Spinal cord (tissue), 10 donors: Measurements from ENCODE around the gene OR7C2. TPM values are rescaled to one million over a fixed set of nuclear protein-coding genes. Genes with fewer than 3 reads are reported as not detected.

Experiments used
- DNase-seq, 6 donors: peaks; one replicate each; pipeline versions ENCODE4 v3.0.0 to v3.0.0-alpha.2; 2013 to 2015; ENCODE audit warnings: low spot score in 6 of 6, low read depth in 4 of 6
- H3K27ac ChIP-seq: one replicate; pipeline ENCODE4 v1.5.1; 2013; ENCODE audit warnings: low read depth, low read length, control low read depth
- H3K27me3 ChIP-seq: one replicate; pipeline ENCODE4 v1.6.1; 2013; ENCODE audit warnings: low read length; ENCODE audit not compliant: control insufficient read depth, insufficient read depth
- H3K36me3 ChIP-seq: one replicate; pipeline ENCODE4 v1.6.1; 2013; ENCODE audit warnings: low read length; ENCODE audit not compliant: control insufficient read depth, insufficient read depth
- H3K4me1 ChIP-seq: one replicate; pipeline ENCODE4 v1.6.1; 2013; ENCODE audit warnings: low read length; ENCODE audit not compliant: control insufficient read depth, insufficient read depth
- H3K4me3 ChIP-seq: one replicate; pipeline ENCODE4 v1.5.1; 2013; ENCODE audit warnings: low read depth, low read length, control low read depth
- H3K9me3 ChIP-seq: one replicate; pipeline ENCODE4 v1.6.1; 2013; ENCODE audit warnings: low read length; ENCODE audit not compliant: control insufficient read depth, insufficient read depth
- WGBS: methylation state at CpG from one replicate; pipeline ENCODE4 v1.1.5; 2013; ENCODE audit warnings: missing lambda C conversion rate; ENCODE audit not compliant: insufficient coverage; 5-methylcytosine and 5-hydroxymethylcytosine counted together
- polyA plus RNA-seq, 2 donors: library from polyadenylated mRNA; unstranded; fragments of 120-200 nt; gene quantifications; one replicate each; pipeline ENCODE4 v1.2.1, GENCODE V29; 2013; ENCODE audit not compliant: insufficient read length in 2 of 2
- total RNA-seq, 2 donors: library from RNA; depleted of rRNA in 1 of 2; stranded (reverse); fragments of 120-200 nt in 1 of 2; fragments of >200 nt in 1 of 2; gene quantifications; one replicate each; pipeline versions ENCODE4 v1.2.3 to v1.2.4, GENCODE V29; 2013 to 2014
- donor health status: healthy.

Gene OR7C2
- total and polyA plus RNA-seq, 4 donors: not detected

DNA sequence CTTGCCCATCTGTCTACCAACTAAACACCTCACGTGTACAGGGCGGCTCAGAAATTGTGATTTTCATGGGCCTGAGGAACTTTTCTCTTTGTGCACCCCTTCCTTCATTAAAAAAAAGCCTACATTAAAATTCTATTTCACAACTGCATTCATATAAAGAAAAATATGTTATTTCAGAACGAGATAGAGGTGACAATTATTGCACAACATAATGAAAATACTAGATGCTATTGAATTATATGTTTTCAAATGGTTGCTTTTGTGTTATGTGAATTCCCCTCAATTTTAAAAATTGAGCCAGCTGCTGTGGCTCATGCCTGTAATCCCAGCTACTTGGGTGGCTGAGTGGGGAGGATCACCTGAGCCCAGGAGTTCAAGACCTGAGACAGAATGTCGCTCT is 33.2 kb downstream of the OR7C2 start:
- 80% methylated on average over 1 of the region's 4 CpGs for WGBS
- peaks cover 5% of the 10 kb centered on the region for H3K4me1 ChIP-seq
- peaks cover 5% of the 10 kb centered on the region for H3K27me3 ChIP-seq
- DNase-seq: no peak
- H3K27ac ChIP-seq: no peak overlapping the region
- peaks cover 23% of the 10 kb centered on the region for H3K36me3 ChIP-seq
- H3K4me3 ChIP-seq: no peak overlapping the region
- H3K9me3 ChIP-seq: no peaks in the 10 kb centered on the region

DNA sequence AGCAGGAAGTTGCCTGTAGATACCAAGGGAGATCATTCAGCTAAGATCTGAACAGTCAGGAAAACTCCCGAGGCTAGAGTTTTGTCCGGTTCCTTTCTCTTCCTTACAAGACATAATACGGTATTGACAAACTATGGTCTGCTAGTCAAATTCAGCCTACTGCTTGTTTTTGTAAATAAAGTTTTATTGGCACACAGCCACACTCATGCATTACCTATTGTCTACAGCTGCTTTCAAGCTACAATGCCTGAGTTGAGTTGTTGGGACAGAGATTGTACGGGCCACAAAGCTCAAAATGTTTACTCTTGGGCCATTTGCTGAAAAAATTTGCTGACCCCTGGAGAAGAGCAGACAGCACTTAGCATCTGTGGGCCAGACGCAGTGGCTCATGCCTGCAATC is 35.8 kb downstream of the OR7C2 start:
- no peaks in the 10 kb centered on the region for H3K9me3 ChIP-seq
- H3K27ac ChIP-seq: no peak overlapping the region
- peaks cover 9% of the 10 kb centered on the region for H3K27me3 ChIP-seq
- H3K36me3 ChIP-seq: peaks cover 6% of the 10 kb centered on the region
- peaks cover 12% of the 10 kb centered on the region for H3K4me1 ChIP-seq
- WGBS: 60% methylated on average over 4 of the region's 5 CpGs
- no peak overlapping the region for H3K4me3 ChIP-seq
- DNase-seq: no peak

DNA sequence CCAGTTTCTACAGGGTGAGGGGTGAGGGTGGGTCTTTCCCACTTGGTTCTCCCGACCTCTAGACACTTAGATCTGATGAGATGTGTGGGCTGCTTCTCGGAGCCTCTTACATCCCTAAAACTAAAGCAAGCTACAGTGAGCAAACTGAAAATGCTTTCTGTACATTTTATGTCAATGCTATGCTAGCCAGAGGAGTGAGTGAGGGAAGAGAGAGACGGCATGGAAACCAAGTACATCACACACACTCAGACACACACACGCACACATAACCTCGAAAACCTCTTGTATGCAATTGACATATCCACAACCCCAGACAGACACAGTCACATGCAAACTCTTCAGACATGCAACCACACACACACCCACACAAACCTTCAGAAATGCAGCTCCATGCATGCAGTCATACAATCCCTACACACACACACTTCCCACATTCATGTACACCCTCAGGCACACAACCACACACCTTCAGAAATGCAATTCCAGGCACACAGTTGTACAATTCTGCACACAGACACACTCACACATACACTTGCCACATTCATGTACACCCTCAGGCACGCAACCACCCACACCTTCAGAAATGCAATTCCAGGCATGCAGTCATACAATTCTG is 37.0 kb downstream of the OR7C2 start:
- H3K36me3 ChIP-seq: no peaks in the 10 kb centered on the region
- peaks cover 9% of the 10 kb centered on the region for H3K27me3 ChIP-seq
- H3K4me1 ChIP-seq: peaks cover 9% of the 10 kb centered on the region
- peak in 3 of 6 donors; percentile 7 to 57 (median 16) for DNase-seq
- no peak overlapping the region for H3K4me3 ChIP-seq
- WGBS: 86% methylated on average over 2 of the region's 6 CpGs
- H3K9me3 ChIP-seq: no peaks in the 10 kb centered on the region
- no peak overlapping the region for H3K27ac ChIP-seq

DNA sequence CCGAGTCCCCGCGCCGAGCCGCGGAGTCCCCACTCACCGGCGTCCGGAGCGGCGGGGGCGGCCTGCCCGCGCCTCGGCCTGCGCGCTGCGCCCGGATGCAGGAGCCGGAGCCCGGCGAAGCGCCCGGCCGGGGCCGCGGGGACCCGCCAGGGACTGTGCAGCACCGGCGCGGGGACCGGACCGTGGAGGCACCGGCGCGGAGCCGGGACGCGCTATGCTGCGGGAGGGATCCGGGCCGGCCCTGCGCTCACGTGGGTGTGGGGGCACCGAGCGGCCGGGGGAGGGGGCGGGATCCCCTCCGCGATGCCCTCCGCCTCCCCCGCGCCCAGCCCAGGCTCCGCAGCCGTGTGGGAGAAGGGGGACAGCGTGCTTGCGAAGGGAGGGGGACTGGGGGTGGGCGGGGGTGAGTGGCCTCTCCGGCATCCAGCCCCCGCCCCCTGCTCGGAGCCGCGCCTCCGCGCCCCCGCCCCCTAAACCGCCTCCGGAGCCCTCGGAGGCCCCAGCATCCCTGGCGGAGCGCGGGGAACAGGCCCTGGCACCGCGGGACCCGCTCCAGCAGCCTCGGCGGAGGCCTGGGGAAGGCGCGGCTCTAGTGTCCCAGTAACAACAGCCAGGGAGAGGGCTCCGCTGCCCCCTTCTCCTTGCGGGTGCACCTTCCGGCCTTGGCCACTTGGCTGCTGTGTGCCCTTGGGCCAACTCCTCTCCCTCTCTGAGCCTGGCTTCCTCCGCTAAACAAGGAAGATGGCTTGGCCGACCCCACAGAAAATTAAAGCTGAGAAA is 38.4 kb downstream of the OR7C2 start, which contains the start of gene SLC1A6:
Gene SLC1A6 (minus strand): TSS at position 389 of the 780 bp plus-strand sequence. CDS start 6,954 bp downstream, outside the sequence.
- no peak within 1 kb of the TSS for H3K27ac ChIP-seq
- WGBS: under 1% methylated on average over 80 of the region's 84 CpGs
- no peaks in the 10 kb centered on the region for H3K9me3 ChIP-seq
- H3K4me1 ChIP-seq: peaks cover 9% of the 10 kb centered on the region
- peak in 5 of 6 donors; percentile 3 to 88 (median 31) for DNase-seq
- H3K27me3 ChIP-seq: peaks cover 9% of the 10 kb centered on the region
- peak within 1 kb of the TSS; percentile 24 for H3K4me3 ChIP-seq
- no peaks in the 10 kb centered on the region for H3K36me3 ChIP-seq

DNA sequence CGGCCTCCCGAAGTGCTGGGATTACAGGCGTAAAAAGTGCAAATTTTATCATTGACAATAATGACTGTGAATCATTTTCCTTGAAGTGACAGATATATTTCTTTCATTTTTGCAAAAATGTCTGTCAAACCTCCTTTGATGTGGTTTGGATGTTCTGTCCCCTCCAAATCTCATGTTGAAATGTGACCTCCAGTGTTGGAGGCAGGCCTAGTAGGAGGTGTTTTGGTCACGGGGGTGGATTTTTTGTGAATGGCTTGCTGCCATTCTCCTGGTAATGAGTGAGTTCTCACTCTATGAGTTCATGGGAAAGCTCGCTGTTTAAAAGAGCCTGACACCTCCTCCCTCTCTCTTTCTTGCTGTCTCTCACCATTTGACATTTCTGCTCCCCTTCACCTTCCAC is 43.8 kb downstream of the OR7C2 start:
- Histone ChIP-seq H3K4me3 (no peak overlapping the region), H3K9me3 (no peaks in the 10 kb centered on the region), H3K36me3 (no peaks in the 10 kb centered on the region), H3K27ac (no peak overlapping the region), H3K27me3 (peaks cover 4% of the 10 kb centered on the region), H3K4me1 (peaks cover 4% of the 10 kb centered on the region)
- WGBS: 0% methylated on average over 1 of the region's 5 CpGs
- no peak for DNase-seq

Other genes starting within 250 kb of the OR7C2 start
- gene ADGRE2, start 162.9 kb upstream of the OR7C2 start, total RNA-seq: 1 to 10 TPM in 1 of 2 donors, under 1 TPM in 1; 0.33 to 1.3 TPM
- gene ADGRE2, start 162.9 kb upstream of the OR7C2 start, polyA plus RNA-seq: under 1 TPM; 0.38 to 0.81 TPM
- under 1 TPM in 1 of 2 donors, not detected in 1; 0.39 TPM for gene OR7A5, start 106.3 kb upstream of the OR7C2 start, total RNA-seq
- gene OR7A5, start 106.3 kb upstream of the OR7C2 start, polyA plus RNA-seq: under 1 TPM in 1 of 2 donors, not detected in 1; 0.11 TPM
- under 1 TPM; 0.10 to 0.83 TPM for gene OR7C1, start 106.3 kb upstream of the OR7C2 start, total RNA-seq
- under 1 TPM; 0.14 to 0.36 TPM for gene OR7C1, start 106.3 kb upstream of the OR7C2 start, polyA plus RNA-seq
- not detected for gene OR7A10, start 92.6 kb upstream of the OR7C2 start, total RNA-seq
- gene OR7A10, start 92.6 kb upstream of the OR7C2 start, polyA plus RNA-seq: not detected
- gene OR7A17, start 55.4 kb upstream of the OR7C2 start, total RNA-seq: not detected
- gene OR7A17, start 55.4 kb upstream of the OR7C2 start, polyA plus RNA-seq: under 1 TPM in 1 of 2 donors, not detected in 1; 0.12 TPM
- gene SLC1A6, start 38.4 kb downstream of the OR7C2 start, total RNA-seq: 10 to 100 TPM in 1 of 2 donors, 1 to 10 TPM in 1; 9.6 to 29.2 TPM
- gene SLC1A6, start 38.4 kb downstream of the OR7C2 start, polyA plus RNA-seq: 10 to 100 TPM; 55.3 to 64.6 TPM
- gene CASP14, start 108.0 kb downstream of the OR7C2 start, total RNA-seq: not detected
- not detected for gene CASP14, start 108.0 kb downstream of the OR7C2 start, polyA plus RNA-seq
- not detected for gene OR1I1, start 140.7 kb downstream of the OR7C2 start, total RNA-seq
- gene OR1I1, start 140.7 kb downstream of the OR7C2 start, polyA plus RNA-seq: under 1 TPM; 0.05 to 0.09 TPM
- 10 to 100 TPM in 1 of 2 donors, 1 to 10 TPM in 1; 6.8 to 19.6 TPM for gene SYDE1, start 165.9 kb downstream of the OR7C2 start, total RNA-seq
- gene SYDE1, start 165.9 kb downstream of the OR7C2 start, polyA plus RNA-seq: 10 to 100 TPM; 10.6 to 13.7 TPM